IPS-18a (cell line): Measurements from ENCODE around the gene OTUD3.
"Not testable (repeated sequence)": the region's sequence is repeated elsewhere in the genome, so short reads cannot be mapped to it uniquely, and the experiment has no call there.

Experiments used
- H3K27ac ChIP-seq: one replicate; pipeline ENCODE4 v1.5.1; 2013; ENCODE audit warnings: low read length
- H3K27me3 ChIP-seq: one replicate; pipeline ENCODE4 v1.6.1; 2013; ENCODE audit warnings: mild to moderate bottlenecking, low read length; ENCODE audit not compliant: control insufficient read depth, insufficient read depth
- H3K36me3 ChIP-seq: one replicate; pipeline ENCODE4 v1.6.1; 2013; ENCODE audit warnings: low read depth, low read length; ENCODE audit not compliant: control insufficient read depth
- H3K4me1 ChIP-seq: one replicate; pipeline ENCODE4 v1.6.1; 2013; ENCODE audit warnings: low read depth, low read length; ENCODE audit not compliant: control insufficient read depth
- H3K4me3 ChIP-seq: one replicate; pipeline ENCODE4 v1.5.1; 2013; ENCODE audit warnings: low read length
- H3K9ac ChIP-seq: one replicate; pipeline ENCODE4 v1.6.1; 2013; ENCODE audit warnings: mild to moderate bottlenecking, low read length, moderate library complexity
- H3K9me3 ChIP-seq: one replicate; pipeline ENCODE4 v1.6.1; 2013; ENCODE audit warnings: low read depth, low read length; ENCODE audit not compliant: control insufficient read depth

The OTUD3 gene

GRCh38 chr1:19921310-19921709 lies 39.1 kb downstream of the OTUD3 start:
- Histone ChIP-seq H3K27me3 (no peaks in the 10 kb centered on the region), H3K9me3 (no peaks in the 10 kb centered on the region), H3K36me3 (no peaks in the 10 kb centered on the region), H3K4me1 (no peaks in the 10 kb centered on the region), H3K27ac (no peak overlapping the region), H3K4me3 (no peak overlapping the region), H3K9ac (no peak overlapping the region)

GRCh38 chr1:19922015-19922688 lies 40.0 kb downstream of the OTUD3 start:
- H3K36me3 ChIP-seq = no peaks in the 10 kb centered on the region
- H3K27me3 ChIP-seq = no peaks in the 10 kb centered on the region

GRCh38 chr1:19923137-19923952 lies 41.1 kb downstream of the OTUD3 start, which contains the start of gene PLA2G2E:
TSS of gene PLA2G2E (minus strand) at chr1:19923617. CDS start at chr1:19923559, 58 bp downstream.
- no peak within 1 kb of the TSS for H3K9ac ChIP-seq
- no peak within 1 kb of the TSS for H3K27ac ChIP-seq
- no peak within 1 kb of the TSS for H3K4me3 ChIP-seq
- H3K27me3 ChIP-seq = no peaks in the 10 kb centered on the region
- H3K9me3 ChIP-seq = no peaks in the 10 kb centered on the region
- no peaks in the 10 kb centered on the region for H3K4me1 ChIP-seq
- H3K36me3 ChIP-seq = no peaks in the 10 kb centered on the region

More at GRCh38 chr1:19922015-19922688, 40.0 kb downstream of the OTUD3 start:
- no peak overlapping the region for H3K9ac ChIP-seq
- H3K27ac ChIP-seq = no peak overlapping the region
- H3K4me1 ChIP-seq = no peaks in the 10 kb centered on the region
- H3K9me3 ChIP-seq = no peaks in the 10 kb centered on the region
- H3K4me3 ChIP-seq = no peak overlapping the region

- Histone ChIP-seq H3K4me3 (no peak overlapping the region), H3K27ac (no peak overlapping the region), H3K36me3 (no peaks in the 10 kb centered on the region), H3K4me1 (no peaks in the 10 kb centered on the region), H3K9ac (no peak overlapping the region), H3K9me3 (no peaks in the 10 kb centered on the region), H3K27me3 (no peaks in the 10 kb centered on the region)
Measured at GRCh38 chr1:19923953-19924346, 41.8 kb downstream of the OTUD3 start.

- Histone ChIP-seq H3K9me3 (no peaks in the 10 kb centered on the region), H3K4me1 (no peaks in the 10 kb centered on the region), H3K4me3 (no peak overlapping the region), H3K36me3 (no peaks in the 10 kb centered on the region), H3K27me3 (no peaks in the 10 kb centered on the region), H3K27ac (no peak overlapping the region), H3K9ac (no peak overlapping the region)
Measured at GRCh38 chr1:19925342-19926070, 43.3 kb downstream of the OTUD3 start.

- Histone ChIP-seq H3K4me3 (no peak overlapping the region), H3K36me3 (no peaks in the 10 kb centered on the region), H3K27ac (no peak overlapping the region), H3K9me3 (peaks cover under 1% of the 10 kb centered on the region), H3K27me3 (no peaks in the 10 kb centered on the region), H3K4me1 (no peaks in the 10 kb centered on the region), H3K9ac (no peak overlapping the region)
Measured at GRCh38 chr1:19926296-19927129, 44.3 kb downstream of the OTUD3 start.

- H3K27me3 ChIP-seq, H3K4me3 ChIP-seq, H3K4me1 ChIP-seq, H3K9me3 ChIP-seq, H3K27ac ChIP-seq, H3K36me3 ChIP-seq, H3K9ac ChIP-seq: not testable (repeated sequence)
Measured at GRCh38 chr1:19927130-19927421, 44.9 kb downstream of the OTUD3 start.

GRCh38 chr1:19932866-19933265 lies 50.7 kb downstream of the OTUD3 start:
- H3K4me1 ChIP-seq = no peaks in the 10 kb centered on the region
- H3K9ac ChIP-seq = no peak overlapping the region
- H3K36me3 ChIP-seq = no peaks in the 10 kb centered on the region
- no peak overlapping the region for H3K27ac ChIP-seq
- peaks cover 10% of the 10 kb centered on the region for H3K9me3 ChIP-seq
- no peaks in the 10 kb centered on the region for H3K27me3 ChIP-seq
- H3K4me3 ChIP-seq = no peak overlapping the region

GRCh38 chr1:19934336-19934735 lies 52.1 kb downstream of the OTUD3 start:
- no peak overlapping the region for H3K27ac ChIP-seq
- H3K9ac ChIP-seq = no peak overlapping the region
- H3K36me3 ChIP-seq = no peaks in the 10 kb centered on the region
- H3K9me3 ChIP-seq = peaks cover 10% of the 10 kb centered on the region
- H3K27me3 ChIP-seq = no peaks in the 10 kb centered on the region
- H3K4me3 ChIP-seq = no peak overlapping the region
- H3K4me1 ChIP-seq = no peaks in the 10 kb centered on the region

GRCh38 chr1:19936061-19936750 lies 54.0 kb downstream of the OTUD3 start:
- Histone ChIP-seq H3K36me3 (no peaks in the 10 kb centered on the region), H3K9ac (no peak overlapping the region)

More at GRCh38 chr1:19936061-19936750, 54.0 kb downstream of the OTUD3 start:
- Histone ChIP-seq H3K27me3 (no peaks in the 10 kb centered on the region), H3K4me1 (peaks cover 2% of the 10 kb centered on the region), H3K27ac (no peak overlapping the region), H3K9me3 (peaks cover 10% of the 10 kb centered on the region), H3K4me3 (no peak overlapping the region)
